HG03139 (cell line): Measurements from ENCODE around the gene UGT1A7.
"Not testable (repeated sequence)": the region's sequence is repeated elsewhere in the genome, so short reads cannot be mapped to it uniquely, and the experiment has no call there.

ENCODE experiments used
- ATAC-seq: cut with Tn5 transposase; IDR thresholded peaks from one replicate; pipeline ENCODE4 v1.9.1; 2021; ENCODE audit not compliant: unreplicated experiment

Gene UGT1A7

GRCh38 chr2:233681521-233682099 is at the start of gene UGT1A7:
TSS of gene UGT1A7 (plus strand) at chr2:233681901. CDS start at chr2:233681938, 37 bp downstream.
- no peak for ATAC-seq

GRCh38 chr2:233636306-233636705 is 45.4 kb upstream of the UGT1A7 start, which contains the start of gene UGT1A10:
TSS of gene UGT1A10 (plus strand) at chr2:233636448. CDS start at chr2:233636523, 75 bp downstream.
- ATAC-seq: not testable (repeated sequence)

- no peak for ATAC-seq
Measured at GRCh38 chr2:233638836-233639235, 42.9 kb upstream of the UGT1A7 start.

GRCh38 chr2:233639860-233640259 is 41.8 kb upstream of the UGT1A7 start:
- no peak for ATAC-seq

GRCh38 chr2:233643128-233643527 is 38.6 kb upstream of the UGT1A7 start:
- ATAC-seq: no peak

- not testable (repeated sequence) for ATAC-seq
Measured at GRCh38 chr2:233646033-233646432, 35.7 kb upstream of the UGT1A7 start.

GRCh38 chr2:233650981-233651380 is 30.7 kb upstream of the UGT1A7 start:
- ATAC-seq: no peak

GRCh38 chr2:233651430-233651829 is 30.3 kb upstream of the UGT1A7 start:
- ATAC-seq: no peak

GRCh38 chr2:233654501-233654900 is 27.2 kb upstream of the UGT1A7 start:
- ATAC-seq: no peak

GRCh38 chr2:233655043-233655442 is 26.7 kb upstream of the UGT1A7 start:
- ATAC-seq: no peak

GRCh38 chr2:233655943-233656342 is 25.8 kb upstream of the UGT1A7 start:
- not testable (repeated sequence) for ATAC-seq

GRCh38 chr2:233656443-233656842 is 25.3 kb upstream of the UGT1A7 start:
- no peak for ATAC-seq

GRCh38 chr2:233658610-233659009 is 23.1 kb upstream of the UGT1A7 start:
- no peak for ATAC-seq

GRCh38 chr2:233663911-233664310 is 17.8 kb upstream of the UGT1A7 start:
- ATAC-seq: no peak

GRCh38 chr2:233668605-233669260 is 13.0 kb upstream of the UGT1A7 start:
- no peak for ATAC-seq

- no peak for ATAC-seq
Measured at GRCh38 chr2:233671290-233672161, 10.2 kb upstream of the UGT1A7 start, which contains the start of gene UGT1A9. TSS of gene UGT1A9 (plus strand) at chr2:233671898. CDS start at chr2:233671935, 37 bp downstream.

- no peak for ATAC-seq
Measured at GRCh38 chr2:233672886-233673285, 8.8 kb upstream of the UGT1A7 start.

GRCh38 chr2:233673896-233674295 is 7.8 kb upstream of the UGT1A7 start:
- ATAC-seq: no peak

GRCh38 chr2:233674314-233674713 is 7.4 kb upstream of the UGT1A7 start:
- ATAC-seq: no peak

- no peak for ATAC-seq
Measured at GRCh38 chr2:233674995-233675394, 6.7 kb upstream of the UGT1A7 start.

GRCh38 chr2:233676046-233676445 is 5.7 kb upstream of the UGT1A7 start:
- no peak for ATAC-seq

GRCh38 chr2:233679196-233679595 is 2.5 kb upstream of the UGT1A7 start:
- ATAC-seq: no peak
